Gastroesophageal sphincter (tissue), 4 donors: ENCODE results near the gene C12orf75. TPM values are rescaled to one million over a fixed set of nuclear protein-coding genes. Genes with fewer than 3 reads are reported as not detected.

Experiments used
- ATAC-seq: fragments of 150-250 bp; one replicate; pipeline ENCODE4 v1.9.1; 2016; ENCODE audit warnings: mild to moderate bottlenecking, moderate library complexity
- H3K27ac ChIP-seq, 4 donors: fragments of 200-600 bp; sonication (generic) in 3 of 4; 1 replicate in 3 of 4; 2 replicates in 1 of 4; pipeline ENCODE4 v1.5.1; 2016 to 2019
- H3K27me3 ChIP-seq: fragments of 200-600 bp; sonication (generic); one replicate; pipeline ENCODE4 v1.5.1; 2019
- H3K36me3 ChIP-seq, 2 donors: fragments of 200-600 bp; sonication (generic); one replicate each; pipeline ENCODE4 v1.5.1; 2019; ENCODE audit warnings: control low read depth in 1 of 2
- H3K4me1 ChIP-seq, 3 donors: fragments of 200-600 bp; sonication (generic); 1 replicate in 2 of 3; 2 replicates in 1 of 3; pipeline ENCODE4 v1.5.1; 2016 to 2019; ENCODE audit warnings: control low read depth in 2 of 3
- H3K4me3 ChIP-seq, 2 donors: fragments of 200-600 bp; sonication (generic); one replicate each; pipeline ENCODE4 v1.5.1; 2019; ENCODE audit warnings: mild to moderate bottlenecking in 1 of 2, moderate library complexity in 1 of 2
- H3K9me3 ChIP-seq, 3 donors: fragments of 200-600 bp; sonication (generic); one replicate each; pipeline ENCODE4 v1.5.1; 2017 to 2019; ENCODE audit warnings: control low read depth in 2 of 3
- CTCF ChIP-seq, 4 experiments: fragments of 200-600 bp in 2 of 4; fragments of 450-650 bp in 2 of 4; sonication (generic) in 1 of 4; IDR thresholded peaks; one replicate each; pipeline ENCODE4 v1.5.1; 2017 to 2019; ENCODE audit warnings: antibody characterized with exemption in 4 of 4, mild to moderate bottlenecking in 2 of 4, moderate library complexity in 2 of 4
- EP300 ChIP-seq: sonication (generic); formaldehyde crosslinking; IDR thresholded peaks from one replicate; pipeline ENCODE4 v1.6.1; 2017; ENCODE audit warnings: antibody characterized with exemption, mild to moderate bottlenecking
- POLR2A ChIP-seq, 2 donors: fragments of 450-650 bp; IDR thresholded peaks; one replicate each; pipeline ENCODE4 v1.6.1; 2017; ENCODE audit warnings: antibody characterized with exemption in 2 of 2, mild to moderate bottlenecking in 2 of 2, moderate library complexity in 1 of 2
- POLR2AphosphoS5 ChIP-seq: sonication (generic); formaldehyde crosslinking; IDR thresholded peaks from one replicate; pipeline ENCODE4 v1.6.1; 2017; ENCODE audit warnings: antibody characterized with exemption
- WGBS, 2 donors: methylation state at CpG; one replicate each; pipeline ENCODE4 v1.1.5; 2018; ENCODE audit warnings: low coverage in 1 of 2; 5-methylcytosine and 5-hydroxymethylcytosine counted together
- total RNA-seq, 4 donors: library from RNA; depleted of rRNA; stranded (reverse); fragments of >200 nt; gene quantifications; one replicate each; pipeline ENCODE4 v1.1.0, GENCODE V29; 2016

The C12orf75 gene
- total RNA-seq, 4 donors from 2014 or later: 1.9 to 4.3 (median 2.2) TPM; not detected in 1

GRCh38 chr12:105292705-105293104, 37.8 kb upstream of the C12orf75 start:
- Histone ChIP-seq H3K27ac (no peak overlapping the region), H3K4me1 (no peaks in the 10 kb centered on the region), H3K4me3 (no peak overlapping the region), H3K27me3 (peaks cover 7% of the 10 kb centered on the region), H3K36me3 (no peaks in the 10 kb centered on the region), H3K9me3 (no peaks in the 10 kb centered on the region)
- no peak for TF ChIP-seq CTCF (IDR thresholded peaks at IDR 0.05)
- TF ChIP-seq EP300: no peak
- TF ChIP-seq POLR2A (IDR thresholded peaks at IDR 0.05): no peak
- no peak for TF ChIP-seq POLR2AphosphoS5
- ATAC-seq: no peak
- 45 to 67% methylated on average over 1 of the region's 1 CpG for WGBS, 2 donors

DNA sequence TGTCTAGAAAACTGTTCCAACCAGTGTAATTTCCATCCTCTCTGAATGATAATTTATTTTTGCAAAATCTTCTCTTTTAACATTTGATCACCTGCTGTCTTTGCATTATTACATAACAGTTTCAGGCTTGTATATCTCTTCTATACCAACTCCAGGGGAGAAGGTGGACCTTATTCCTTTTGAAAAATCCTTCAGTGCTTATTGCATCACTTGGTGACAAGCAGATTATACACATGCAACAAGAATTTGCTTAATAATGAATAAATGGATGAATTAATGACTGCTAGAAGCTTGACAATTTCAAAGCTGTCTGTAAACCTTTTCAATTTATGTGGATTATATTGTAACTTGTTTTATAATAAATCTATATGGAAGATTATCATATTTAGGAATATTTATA, 37.3 kb upstream of the C12orf75 start:
- no peaks in the 10 kb centered on the region for H3K36me3 ChIP-seq
- no peak overlapping the region for H3K4me3 ChIP-seq
- peaks cover 4% of the 10 kb centered on the region for H3K27me3 ChIP-seq
- ATAC-seq: no peak
- no peaks in the 10 kb centered on the region for H3K4me1 ChIP-seq
- H3K27ac ChIP-seq: no peak overlapping the region
- H3K9me3 ChIP-seq: no peaks in the 10 kb centered on the region
- TF ChIP-seq EP300 (no peak), POLR2A (IDR thresholded peaks at IDR 0.05) (no peak), POLR2AphosphoS5 (no peak), CTCF (IDR thresholded peaks at IDR 0.05) (no peak)

DNA sequence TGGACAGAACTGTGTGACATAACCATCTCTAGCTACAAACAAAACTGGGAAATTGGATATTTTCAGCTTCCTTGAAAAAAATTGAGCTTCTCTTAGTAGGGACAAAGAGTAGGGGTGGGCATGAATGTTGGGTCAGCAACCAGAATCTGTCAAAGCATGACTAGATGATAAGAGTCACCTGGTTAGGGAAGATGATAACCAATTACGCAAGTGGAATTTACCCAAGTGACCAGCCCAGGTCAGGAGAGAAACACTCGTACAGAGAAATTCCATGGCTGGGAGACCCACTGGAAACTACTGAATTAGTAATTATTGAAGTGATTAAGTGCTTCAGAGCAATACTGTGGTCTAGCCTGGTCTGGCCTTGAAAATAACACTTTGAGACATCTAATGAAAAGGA, 36.3 kb upstream of the C12orf75 start:
- ATAC-seq: no peak
- Histone ChIP-seq H3K4me3 (no peak overlapping the region), H3K27ac (no peak overlapping the region), H3K27me3 (no peaks in the 10 kb centered on the region), H3K4me1 (no peaks in the 10 kb centered on the region), H3K36me3 (no peaks in the 10 kb centered on the region), H3K9me3 (no peaks in the 10 kb centered on the region)
- WGBS, 2 donors: 78 to 94% methylated on average over 2 of the region's 2 CpGs
- TF ChIP-seq POLR2A (IDR thresholded peaks at IDR 0.05) (no peak), EP300 (no peak)

- no peak for ATAC-seq
- Histone ChIP-seq H3K4me1 (no peaks in the 10 kb centered on the region), H3K27me3 (no peaks in the 10 kb centered on the region), H3K4me3 (no peak overlapping the region), H3K27ac (no peak overlapping the region), H3K36me3 (no peaks in the 10 kb centered on the region), H3K9me3 (no peaks in the 10 kb centered on the region)
- TF ChIP-seq POLR2A (IDR thresholded peaks at IDR 0.05) (no peak), POLR2AphosphoS5 (no peak), CTCF (IDR thresholded peaks at IDR 0.05) (no peak), EP300 (no peak)
- whole genome bisulfite sequencing, 2 donors: 62 to 78% methylated on average over 4 of the region's 4 CpGs
Observed at GRCh38 chr12:105294886-105295479, 35.5 kb upstream of the C12orf75 start.

GRCh38 chr12:105296116-105297089, 34.1 kb upstream of the C12orf75 start:
- H3K36me3 ChIP-seq: no peaks in the 10 kb centered on the region
- no peak overlapping the region for H3K27ac ChIP-seq
- 31 to 42% methylated on average over 7 to 8 of the region's 8 CpGs for WGBS, 2 donors
- ATAC-seq: no peak
- no peaks in the 10 kb centered on the region for H3K27me3 ChIP-seq
- H3K4me3 ChIP-seq: no peak overlapping the region
- TF ChIP-seq POLR2A (IDR thresholded peaks at IDR 0.05) (no peak), CTCF (IDR thresholded peaks at IDR 0.05) (no peak), EP300 (no peak), POLR2AphosphoS5 (no peak)
- H3K9me3 ChIP-seq: no peaks in the 10 kb centered on the region
- H3K4me1 ChIP-seq: no peaks in the 10 kb centered on the region
